MCF 10A (cell line): ENCODE data around the gene KDM6A. TPM values are rescaled to one million over a fixed set of nuclear protein-coding genes. Genes with fewer than 3 reads are reported as not detected.
"Not testable (repeated sequence)": the region's sequence is repeated elsewhere in the genome, so short reads cannot be mapped to it uniquely, and the experiment has no call there.

Experiments used
- BruUV-seq: library from RNA; stranded (reverse); fragments of 400-500 nt; replicated peaks from 2 replicates; lab custom pipeline; 2021; lab: Mats Ljungman, UMichigan
- CTCF ChIA-PET: fragments of 300-600 bp; sonication (Branson Sonifier 250); formaldehyde crosslinking; extraction: SDS; loops from one replicate; lab custom pipeline; 2021; ENCODE audit warnings: antibody characterized with exemption, inconsistent platforms; lab: Yijun Ruan, JAX
- POLR2A ChIA-PET: fragments of 300-600, 350-650 bp; sonication (Branson Sonifier 250); formaldehyde crosslinking; extraction: SDS; loops from one replicate; lab custom pipeline; 2020; ENCODE audit warnings: antibody characterized with exemption, inconsistent platforms; lab: Yijun Ruan, JAX
- DNase-seq: peaks from one replicate; pipeline ENCODE4 v3.0.0-alpha.2; 2018; ENCODE audit not compliant: unreplicated experiment
- H3K27ac Mint-ChIP-seq: one replicate; pipeline ENCODE4 v1.8.0; 2022; ENCODE audit warnings: mild to moderate bottlenecking, low read depth, mixed read lengths; ENCODE audit not compliant: unreplicated experiment
- H3K27me3 Mint-ChIP-seq: one replicate; pipeline ENCODE4 v1.8.0; 2022; ENCODE audit warnings: mixed read lengths; ENCODE audit not compliant: insufficient read depth, unreplicated experiment
- H3K36me3 Mint-ChIP-seq: one replicate; pipeline ENCODE4 v1.8.0; 2022; ENCODE audit warnings: mild to moderate bottlenecking, moderate library complexity, mixed read lengths; ENCODE audit not compliant: insufficient read depth, unreplicated experiment
- H3K4me1 Mint-ChIP-seq: one replicate; pipeline ENCODE4 v1.8.0; 2022; ENCODE audit warnings: mixed read lengths; ENCODE audit not compliant: insufficient read depth, unreplicated experiment
- H3K4me3 Mint-ChIP-seq: one replicate; pipeline ENCODE4 v1.8.0; 2022; ENCODE audit warnings: mild to moderate bottlenecking, moderate library complexity, mixed read lengths; ENCODE audit not compliant: unreplicated experiment
- H3K9me3 Mint-ChIP-seq: one replicate; pipeline ENCODE4 v1.8.0; 2022; ENCODE audit warnings: mixed read lengths; ENCODE audit not compliant: unreplicated experiment
- CTCF ChIP-seq: fragments of 200-600 bp; IDR thresholded peaks from one replicate; pipeline ENCODE4 v1.8.0; 2022; ENCODE audit warnings: antibody characterized with exemption, mild to moderate bottlenecking; ENCODE audit not compliant: unreplicated experiment
- intact Hi-C: fragments of 100-400 bp; cut with micrococcal nuclease; formaldehyde crosslinking; loops from 2 replicates; pipeline ENCODE4 v1.14.1; 2022
- total RNA-seq: library from RNA; stranded (reverse); gene quantifications from 2 replicates; pipeline ENCODE4 v1.2.3, GENCODE V29; 2022

KDM6A gene
- total RNA-seq, 1 experiment from 2014 or later: 31.8 TPM

- Mint-ChIP-seq H3K4me3 (no peak overlapping the region), H3K36me3 (peaks cover 25% of the 10 kb centered on the region), H3K4me1 (peaks cover 14% of the 10 kb centered on the region), H3K27me3 (no peaks in the 10 kb centered on the region), H3K27ac (no peak overlapping the region), H3K9me3 (no peaks in the 10 kb centered on the region)
- no TSS peak for BruUV-seq
- intact Hi-C loops: loop anchor here (1.0 to 5.0 kb wide), 5 partner anchors 117 to 1112 kb away; partner anchors contain the start of gene KDM6A
- ChIA-PET POLR2A (interaction anchor here (0.6 to 8.4 kb wide), 2 partner anchors 196 to 672 kb away, joined by 3 to 56 read pairs; partner anchors contain the start of gene KDM6A), CTCF (interaction anchor here (0.6 to 1.6 kb wide), 25 partner anchors 10 to 1250 kb away, joined by 3 to 11 read pairs (median 3); no protein-coding TSS in a partner anchor)
- peak; percentile 64 for TF ChIP-seq CTCF
- peak; percentile 68 for DNase-seq
Observed at GRCh38 chrX:45070116-45071007, 197.4 kb downstream of the KDM6A start.

- peaks cover 35% of the 10 kb centered on the region for H3K36me3 Mint-ChIP-seq
- ChIA-PET POLR2A (interaction anchor here (8.4 kb wide), 1 partner anchor 199 kb away, joined by 56 read pairs; the partner anchor contains the start of gene KDM6A), CTCF (interaction anchor here (0.6 to 0.8 kb wide), 2 partner anchors 24 to 150 kb away, joined by 3 to 5 read pairs; no protein-coding TSS in a partner anchor)
- intact Hi-C loops: loop anchor here (5.0 kb wide), 2 partner anchors 114 to 816 kb away; no protein-coding TSS in a partner anchor
- DNase-seq, H3K27me3 Mint-ChIP-seq, H3K9me3 Mint-ChIP-seq, BruUV-seq, H3K27ac Mint-ChIP-seq, H3K4me3 Mint-ChIP-seq: not testable (repeated sequence)
- peaks cover 21% of the 10 kb centered on the region for H3K4me1 Mint-ChIP-seq
Observed at GRCh38 chrX:45073011-45073410, 200.0 kb downstream of the KDM6A start.

- H3K4me1 Mint-ChIP-seq: peaks cover 15% of the 10 kb centered on the region
- CTCF ChIA-PET: interaction anchor here (1.4 kb wide), 1 partner anchor 110 kb away, joined by 6 read pairs; no protein-coding TSS in a partner anchor
- DNase-seq: no peak
- no peak overlapping the region for H3K27ac Mint-ChIP-seq
- intact Hi-C loops: no loop called here
- peaks cover 38% of the 10 kb centered on the region for H3K36me3 Mint-ChIP-seq
- H3K9me3 Mint-ChIP-seq: no peaks in the 10 kb centered on the region
- H3K4me3 Mint-ChIP-seq: no peak overlapping the region
- BruUV-seq: no TSS peak
- POLR2A ChIA-PET: interaction anchor here (0.7 kb wide), 1 partner anchor 1474 kb away, joined by 4 read pairs; no protein-coding TSS in a partner anchor
- H3K27me3 Mint-ChIP-seq: no peaks in the 10 kb centered on the region
- no peak for TF ChIP-seq CTCF
Observed at GRCh38 chrX:45077748-45078424, 204.9 kb downstream of the KDM6A start.

DNA sequence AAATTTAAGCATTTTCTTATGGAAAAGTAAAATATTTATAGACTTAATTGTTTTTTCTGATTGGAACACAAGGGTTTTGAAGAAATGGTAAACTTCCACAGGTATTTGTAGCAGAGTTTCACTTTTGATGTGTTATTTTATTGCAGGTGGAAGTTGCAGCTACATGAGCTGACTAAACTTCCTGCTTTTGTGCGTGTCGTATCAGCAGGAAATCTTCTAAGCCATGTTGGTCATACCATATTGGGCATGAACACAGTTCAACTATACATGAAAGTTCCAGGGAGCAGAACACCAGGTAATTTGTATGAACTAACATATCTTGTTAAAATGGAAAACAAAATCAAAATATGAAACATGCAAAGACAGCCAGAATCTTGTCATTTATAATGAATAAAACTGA lies 210.3 kb downstream of the KDM6A start:
- peaks cover 71% of the 10 kb centered on the region for H3K36me3 Mint-ChIP-seq
- no peaks in the 10 kb centered on the region for H3K9me3 Mint-ChIP-seq
- no peak for TF ChIP-seq CTCF
- H3K4me3 Mint-ChIP-seq: no peak overlapping the region
- ChIA-PET POLR2A (no interaction called here), CTCF (interaction anchor here (0.6 kb wide), 1 partner anchor 42 kb away, joined by 3 read pairs; no protein-coding TSS in a partner anchor)
- H3K27ac Mint-ChIP-seq: no peak overlapping the region
- no peaks in the 10 kb centered on the region for H3K4me1 Mint-ChIP-seq
- intact Hi-C loops: no loop called here
- DNase-seq: no peak
- no TSS peak for BruUV-seq
- H3K27me3 Mint-ChIP-seq: no peaks in the 10 kb centered on the region
